ENCODE data around the gene N4BP2L2. TPM values are rescaled to one million over a fixed set of nuclear protein-coding genes. Genes with fewer than 3 reads are reported as not detected.
A peak's percentile ranks its signal among the peaks of the same experiment; 100 is the strongest.

The N4BP2L2 gene
- total RNA-seq, 1 donor from 2014 or later, result 88.0 TPM

- no peaks in the 10 kb centered on the region for H3K9me3 Mint-ChIP-seq
- intact Hi-C loops (cut with micrococcal nuclease), result loop anchor here (2.0 kb wide), 1 partner anchor 47 kb away; no protein-coding TSS in a partner anchor
- H3K27ac Mint-ChIP-seq, result no peak overlapping the region
- no peak overlapping the region for H3K4me3 Mint-ChIP-seq
- no peak for DNase-seq
- peaks cover 15% of the 10 kb centered on the region for H3K4me1 Mint-ChIP-seq
- H3K36me3 Mint-ChIP-seq (ENCODE audit: low read depth), result peaks cover 3% of the 10 kb centered on the region
- no peaks in the 10 kb centered on the region for H3K27me3 Mint-ChIP-seq
These were observed 64.9 kb downstream of the N4BP2L2 start for GRCh38 chr13:32473650-32474049.

DNA sequence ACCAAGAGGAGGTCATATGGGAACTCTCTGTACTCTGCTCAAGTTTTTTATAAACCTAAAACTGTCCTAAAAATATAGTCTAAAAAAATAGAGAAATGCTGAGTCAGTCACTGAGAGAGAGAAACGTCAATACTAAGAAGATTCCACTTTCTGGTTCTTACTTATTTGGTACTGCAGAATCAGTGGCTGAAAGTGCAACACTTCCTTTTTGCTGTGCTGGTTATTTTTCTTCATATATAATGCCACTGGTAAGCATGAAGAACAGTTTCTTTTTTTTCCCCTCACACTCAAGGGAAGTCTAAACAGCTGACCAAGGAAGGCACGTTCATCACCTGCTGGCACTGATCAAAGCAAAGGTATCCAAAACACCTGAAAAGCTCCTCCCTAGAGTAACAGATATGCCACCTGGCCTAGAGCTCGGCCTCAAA is 66.4 kb downstream of the N4BP2L2 start:
- intact Hi-C loops (cut with micrococcal nuclease), result loop anchor here (2.0 kb wide), 1 partner anchor 45 kb away; no protein-coding TSS in a partner anchor
- Mint-ChIP-seq H3K4me3 (no peak overlapping the region), H3K27ac (peak overlapping the region; percentile 54)

DNA sequence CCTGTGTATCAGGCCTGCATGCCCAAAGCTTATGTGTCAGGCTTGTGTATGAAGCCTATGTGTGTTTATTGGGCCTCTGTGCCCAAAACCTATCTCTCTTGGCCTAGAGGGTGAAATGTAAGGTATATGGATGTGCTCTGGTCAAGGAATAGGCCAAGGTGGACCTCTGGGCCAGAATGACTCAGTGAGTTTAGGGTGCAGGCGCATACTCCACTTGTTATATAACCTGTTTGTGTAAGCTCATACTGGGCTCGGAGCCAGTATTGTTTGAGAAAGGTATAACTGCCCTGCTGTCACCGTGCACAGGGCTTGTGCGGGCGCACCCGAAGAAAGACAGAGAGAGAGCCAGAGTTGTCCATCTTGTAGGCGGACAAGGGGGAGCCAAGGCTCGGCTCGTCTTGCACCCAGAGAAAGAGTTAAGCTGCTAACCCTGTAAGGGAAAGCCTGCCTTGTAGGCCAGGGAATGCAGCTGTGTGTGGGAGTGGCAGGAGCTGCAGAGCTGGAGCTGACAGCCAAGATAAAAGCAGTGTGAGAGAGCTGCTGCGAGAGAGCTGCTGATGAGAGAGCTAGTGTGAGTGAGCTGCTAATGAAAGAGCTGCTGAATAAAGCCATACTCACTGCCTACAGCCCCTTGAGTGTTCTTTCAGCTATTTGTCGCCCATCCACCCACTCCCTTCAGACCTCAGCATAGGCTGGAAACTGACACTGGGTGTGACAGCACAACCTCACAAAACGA is 67.2 kb downstream of the N4BP2L2 start:
- Mint-ChIP-seq H3K27me3 (no peaks in the 10 kb centered on the region), H3K4me1 (peaks cover 15% of the 10 kb centered on the region), H3K27ac (peak overlapping the region; percentile 54), H3K4me3 (no peak overlapping the region), H3K9me3 (no peaks in the 10 kb centered on the region), H3K36me3 (ENCODE audit: low read depth) (no peaks in the 10 kb centered on the region)
- DNase-seq, result no peak
- intact Hi-C loops (cut with micrococcal nuclease), result no loop called here

More for the DNA sequence above, 66.4 kb downstream of the N4BP2L2 start:
- peaks cover 15% of the 10 kb centered on the region for H3K4me1 Mint-ChIP-seq
- no peaks in the 10 kb centered on the region for H3K9me3 Mint-ChIP-seq
- peaks cover 2% of the 10 kb centered on the region for H3K36me3 Mint-ChIP-seq (ENCODE audit: low read depth)
- no peak for DNase-seq
- no peaks in the 10 kb centered on the region for H3K27me3 Mint-ChIP-seq

DNA sequence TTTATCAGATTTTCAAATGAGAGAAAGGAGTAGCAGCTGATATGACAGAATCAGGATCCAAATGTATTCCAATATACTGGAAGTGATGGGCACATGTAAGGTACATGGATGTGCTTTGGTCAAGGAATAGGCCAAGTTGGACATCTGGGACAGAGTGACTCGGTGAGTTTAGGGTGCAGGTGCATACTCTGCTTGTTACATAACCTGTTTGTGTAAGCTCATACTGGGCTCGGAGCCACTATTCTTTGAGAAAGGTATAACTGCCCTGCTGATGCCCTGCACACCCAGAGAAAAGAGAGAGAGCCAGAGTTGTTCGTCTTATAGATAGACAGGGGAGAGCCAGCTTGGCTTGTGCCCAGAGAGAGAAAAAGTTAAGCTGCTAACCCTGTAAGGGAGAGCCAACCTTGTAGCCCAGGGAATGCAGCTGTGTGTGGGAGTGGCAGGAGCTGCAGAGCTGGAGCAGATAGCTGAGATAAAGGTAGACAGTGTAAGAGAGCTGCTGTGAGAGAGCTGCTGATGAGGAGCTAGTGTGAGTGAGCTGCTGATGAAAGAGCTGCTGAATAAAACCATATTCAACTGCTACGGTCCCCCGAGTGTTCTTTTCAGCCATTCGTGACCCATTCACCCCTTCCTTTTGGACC is 70.0 kb downstream of the N4BP2L2 start:
- H3K36me3 Mint-ChIP-seq (ENCODE audit: low read depth), result peaks cover 1% of the 10 kb centered on the region
- peaks cover 15% of the 10 kb centered on the region for H3K4me1 Mint-ChIP-seq
- intact Hi-C loops (cut with micrococcal nuclease), result no loop called here
- no peaks in the 10 kb centered on the region for H3K9me3 Mint-ChIP-seq
- no peak for DNase-seq
- no peak overlapping the region for H3K27ac Mint-ChIP-seq
- no peaks in the 10 kb centered on the region for H3K27me3 Mint-ChIP-seq
- H3K4me3 Mint-ChIP-seq, result no peak overlapping the region

DNA sequence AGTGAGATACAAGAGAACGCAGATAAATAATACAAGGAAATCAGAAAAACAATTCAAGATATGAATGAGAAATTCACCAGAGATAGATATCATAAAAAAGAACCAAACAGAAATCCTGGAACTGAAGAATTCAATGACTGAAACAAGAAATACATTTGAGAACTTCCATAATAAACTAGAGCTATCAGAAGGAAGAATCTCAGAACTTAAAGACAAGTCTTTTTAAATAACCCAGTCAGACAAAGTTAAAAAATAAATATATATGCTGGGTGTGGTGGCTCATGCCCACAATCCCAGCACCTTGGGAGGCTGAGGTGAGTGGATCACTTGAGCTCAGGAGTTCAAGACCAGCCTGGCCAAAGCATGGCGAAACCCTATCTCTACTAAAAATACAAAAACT is 82.0 kb downstream of the N4BP2L2 start:
- Mint-ChIP-seq H3K9me3 (peaks cover 31% of the 10 kb centered on the region), H3K4me3 (no peak overlapping the region), H3K4me1 (peaks cover 14% of the 10 kb centered on the region), H3K27ac (no peak overlapping the region), H3K36me3 (ENCODE audit: low read depth) (peaks cover 34% of the 10 kb centered on the region), H3K27me3 (no peaks in the 10 kb centered on the region)
- intact Hi-C loops (cut with micrococcal nuclease), result no loop called here
- DNase-seq, result no peak

DNA sequence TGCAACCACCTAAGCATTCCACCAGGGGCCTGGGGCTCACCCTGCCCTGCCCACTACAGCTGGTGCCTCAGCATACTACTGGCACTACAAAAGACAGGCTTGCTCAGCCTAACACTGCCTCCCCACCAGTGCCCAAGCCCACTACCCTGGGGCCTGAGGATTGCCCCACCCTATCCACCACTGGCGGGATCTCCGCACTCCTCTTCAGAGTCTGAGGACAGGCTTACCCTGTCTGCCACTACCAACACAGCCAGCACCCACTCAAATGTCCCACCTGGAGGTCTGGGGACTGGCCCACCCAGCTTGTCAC is 83.0 kb downstream of the N4BP2L2 start:
- intact Hi-C loops (cut with micrococcal nuclease), result no loop called here
- Mint-ChIP-seq H3K4me1 (peaks cover 14% of the 10 kb centered on the region), H3K9me3 (peaks cover 34% of the 10 kb centered on the region), H3K27ac (no peak overlapping the region), H3K27me3 (no peaks in the 10 kb centered on the region), H3K36me3 (ENCODE audit: low read depth) (peaks cover 35% of the 10 kb centered on the region), H3K4me3 (no peak overlapping the region)
- DNase-seq, result no peak

DNA sequence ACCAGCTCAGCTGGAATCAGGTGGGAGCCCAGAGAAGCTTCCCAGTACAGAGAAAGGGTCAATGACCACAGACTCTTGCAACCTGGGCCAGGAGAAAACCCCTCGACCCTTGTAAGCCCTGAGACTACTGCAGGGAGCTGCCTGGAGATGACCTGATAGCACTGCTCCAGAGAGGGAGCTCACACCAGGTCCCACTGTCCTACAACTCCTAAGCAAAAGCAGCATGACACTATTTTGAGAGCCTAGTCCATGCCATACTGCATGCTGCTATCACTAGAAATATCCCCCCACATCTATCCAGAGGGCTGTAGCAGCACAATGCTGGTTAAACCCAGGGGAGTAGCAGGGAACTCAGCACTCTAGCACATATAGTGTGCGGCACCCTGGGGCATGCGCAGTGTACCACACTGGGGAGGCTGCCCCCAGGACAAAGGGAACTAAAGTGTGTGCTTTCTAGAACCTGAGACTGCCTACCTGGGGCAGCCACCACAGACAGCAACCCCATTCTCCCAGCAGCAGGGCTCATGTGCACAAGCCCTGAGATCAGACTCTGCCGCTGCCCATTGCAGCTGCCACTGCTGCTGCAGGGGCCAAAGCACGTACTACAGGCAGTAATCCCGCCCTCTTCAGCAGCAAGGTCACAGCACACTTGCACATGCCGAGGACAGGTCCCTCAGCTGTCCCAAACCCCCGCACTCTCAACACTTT is 83.6 kb downstream of the N4BP2L2 start:
- Mint-ChIP-seq H3K4me1 (peaks cover 14% of the 10 kb centered on the region), H3K27ac (no peak overlapping the region), H3K36me3 (ENCODE audit: low read depth) (peaks cover 33% of the 10 kb centered on the region), H3K4me3 (no peak overlapping the region), H3K27me3 (no peaks in the 10 kb centered on the region), H3K9me3 (peaks cover 34% of the 10 kb centered on the region)
- intact Hi-C loops (cut with micrococcal nuclease), result no loop called here
- no peak for DNase-seq

- H3K27me3 Mint-ChIP-seq, result no peaks in the 10 kb centered on the region
- H3K9me3 Mint-ChIP-seq, result peaks cover 26% of the 10 kb centered on the region
- H3K4me3 Mint-ChIP-seq, result no peak overlapping the region
- no peak overlapping the region for H3K27ac Mint-ChIP-seq
- intact Hi-C loops (cut with micrococcal nuclease), result no loop called here
- DNase-seq, result no peak
- H3K36me3 Mint-ChIP-seq (ENCODE audit: low read depth), result peaks cover 25% of the 10 kb centered on the region
- H3K4me1 Mint-ChIP-seq, result peaks cover 15% of the 10 kb centered on the region
These were observed 84.6 kb downstream of the N4BP2L2 start for GRCh38 chr13:32453981-32454380.

DNA sequence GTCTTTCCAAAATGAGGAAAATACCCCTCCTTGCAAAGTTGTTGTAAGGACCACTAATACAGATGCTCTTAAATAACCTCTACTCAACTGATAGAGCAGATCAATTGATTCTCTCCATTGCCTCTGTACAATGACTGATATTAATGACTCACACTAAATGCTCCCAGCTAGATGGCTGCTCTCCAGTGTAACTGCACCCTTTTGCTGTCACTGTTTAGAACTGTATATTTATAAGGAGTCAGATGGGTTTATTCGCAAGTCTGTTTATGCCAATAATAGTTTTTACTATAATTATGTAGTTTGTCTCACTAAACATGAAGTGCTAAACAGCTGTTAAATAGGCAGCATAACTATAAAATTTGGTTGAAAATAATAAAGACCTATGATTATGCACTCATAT is 89.6 kb downstream of the N4BP2L2 start:
- intact Hi-C loops (cut with micrococcal nuclease), result loop anchor here (10.0 kb wide), 1 partner anchor 204 kb away; no protein-coding TSS in a partner anchor
- Mint-ChIP-seq H3K9me3 (peaks cover 3% of the 10 kb centered on the region), H3K4me1 (peaks cover 15% of the 10 kb centered on the region), H3K4me3 (no peak overlapping the region), H3K27me3 (no peaks in the 10 kb centered on the region), H3K27ac (no peak overlapping the region), H3K36me3 (ENCODE audit: low read depth) (peaks cover 2% of the 10 kb centered on the region)
- no peak for DNase-seq

- Mint-ChIP-seq H3K4me1 (peaks cover 9% of the 10 kb centered on the region), H3K36me3 (ENCODE audit: low read depth) (peaks cover 2% of the 10 kb centered on the region), H3K27me3 (no peaks in the 10 kb centered on the region), H3K4me3 (no peak overlapping the region), H3K9me3 (peaks cover 3% of the 10 kb centered on the region), H3K27ac (no peak overlapping the region)
- intact Hi-C loops (cut with micrococcal nuclease), result loop anchor here (10.0 kb wide), 1 partner anchor 203 kb away; no protein-coding TSS in a partner anchor
- no peak for DNase-seq
These were observed 90.5 kb downstream of the N4BP2L2 start for GRCh38 chr13:32447894-32448623.

GRCh38 chr13:32446773-32447465 is 91.7 kb downstream of the N4BP2L2 start:
- Mint-ChIP-seq H3K9me3 (peaks cover 3% of the 10 kb centered on the region), H3K36me3 (ENCODE audit: low read depth) (peaks cover 2% of the 10 kb centered on the region), H3K4me3 (no peak overlapping the region), H3K4me1 (peaks cover 14% of the 10 kb centered on the region), H3K27ac (no peak overlapping the region), H3K27me3 (no peaks in the 10 kb centered on the region)
- DNase-seq, result no peak
- intact Hi-C loops (cut with micrococcal nuclease), result loop anchor here (10.0 kb wide), 1 partner anchor 202 kb away; no protein-coding TSS in a partner anchor

DNA sequence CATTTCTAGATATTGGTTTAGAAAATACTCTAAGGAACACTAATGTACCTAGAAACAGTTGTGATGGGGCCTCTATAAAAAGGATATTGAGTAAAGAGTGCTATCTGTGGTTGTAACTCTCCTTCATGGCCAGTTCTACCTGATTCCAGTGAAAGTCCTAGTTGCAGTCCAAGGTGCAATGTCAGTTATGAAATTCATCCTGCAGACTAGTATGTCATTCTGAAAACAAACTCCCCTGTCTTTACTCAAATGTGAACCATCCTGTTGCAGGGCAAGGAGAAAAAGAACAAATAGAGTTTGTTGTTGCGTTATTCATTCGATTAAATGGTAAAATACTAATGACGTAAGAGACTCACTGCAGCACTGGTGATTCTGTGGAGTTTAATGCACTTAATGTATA is 92.4 kb downstream of the N4BP2L2 start:
- DNase-seq, result no peak
- intact Hi-C loops (cut with micrococcal nuclease), result loop anchor here (10.0 kb wide), 1 partner anchor 201 kb away; no protein-coding TSS in a partner anchor
- peaks cover 3% of the 10 kb centered on the region for H3K9me3 Mint-ChIP-seq
- peaks cover 2% of the 10 kb centered on the region for H3K36me3 Mint-ChIP-seq (ENCODE audit: low read depth)
- H3K27me3 Mint-ChIP-seq, result no peaks in the 10 kb centered on the region
- H3K4me3 Mint-ChIP-seq, result no peak overlapping the region
- no peak overlapping the region for H3K27ac Mint-ChIP-seq
- H3K4me1 Mint-ChIP-seq, result peaks cover 14% of the 10 kb centered on the region

- H3K27me3 Mint-ChIP-seq, result no peaks in the 10 kb centered on the region
- no peak overlapping the region for H3K27ac Mint-ChIP-seq
- no peak overlapping the region for H3K4me3 Mint-ChIP-seq
- H3K9me3 Mint-ChIP-seq, result no peaks in the 10 kb centered on the region
- DNase-seq, result no peak
- H3K36me3 Mint-ChIP-seq (ENCODE audit: low read depth), result no peaks in the 10 kb centered on the region
- intact Hi-C loops (cut with micrococcal nuclease), result loop anchor here (10.0 kb wide), 1 partner anchor 201 kb away; no protein-coding TSS in a partner anchor
- H3K4me1 Mint-ChIP-seq, result peaks cover 14% of the 10 kb centered on the region
These were observed 93.1 kb downstream of the N4BP2L2 start for GRCh38 chr13:32445461-32445860.
